BE2C (cell line): ENCODE data around the gene CAMTA1.

Experiments
- DNase-seq: peaks from one replicate; pipeline ENCODE4 v3.0.0-alpha.2; 2020
- H3K27me3 ChIP-seq: fragments of 250-450 bp; sonication (Bioruptor Pico); 2 replicates; pipeline ENCODE4 v1.5.1; 2020; ENCODE audit warnings: mild to moderate bottlenecking
- H3K36me3 ChIP-seq: fragments of 250-450 bp; sonication (Bioruptor Pico); 2 replicates; pipeline ENCODE4 v1.5.1; 2020; ENCODE audit warnings: mild to moderate bottlenecking
- H3K4me1 ChIP-seq: fragments of 250-450 bp; sonication (Bioruptor Pico); 2 replicates; pipeline ENCODE4 v1.5.1; 2020
- H3K4me3 ChIP-seq: 2 replicates; pipeline ENCODE4 v1.5.1; 2011; ENCODE audit warnings: low read depth, low read length
- H3K9me3 ChIP-seq: fragments of 250-450 bp; sonication (Bioruptor Pico); 2 replicates; pipeline ENCODE4 v1.5.1; 2020
- CTCF ChIP-seq: IDR thresholded peaks from 2 replicates; pipeline ENCODE4 v1.5.1; 2012; ENCODE audit warnings: mild to moderate bottlenecking, low read depth, low read length

Gene CAMTA1

DNA sequence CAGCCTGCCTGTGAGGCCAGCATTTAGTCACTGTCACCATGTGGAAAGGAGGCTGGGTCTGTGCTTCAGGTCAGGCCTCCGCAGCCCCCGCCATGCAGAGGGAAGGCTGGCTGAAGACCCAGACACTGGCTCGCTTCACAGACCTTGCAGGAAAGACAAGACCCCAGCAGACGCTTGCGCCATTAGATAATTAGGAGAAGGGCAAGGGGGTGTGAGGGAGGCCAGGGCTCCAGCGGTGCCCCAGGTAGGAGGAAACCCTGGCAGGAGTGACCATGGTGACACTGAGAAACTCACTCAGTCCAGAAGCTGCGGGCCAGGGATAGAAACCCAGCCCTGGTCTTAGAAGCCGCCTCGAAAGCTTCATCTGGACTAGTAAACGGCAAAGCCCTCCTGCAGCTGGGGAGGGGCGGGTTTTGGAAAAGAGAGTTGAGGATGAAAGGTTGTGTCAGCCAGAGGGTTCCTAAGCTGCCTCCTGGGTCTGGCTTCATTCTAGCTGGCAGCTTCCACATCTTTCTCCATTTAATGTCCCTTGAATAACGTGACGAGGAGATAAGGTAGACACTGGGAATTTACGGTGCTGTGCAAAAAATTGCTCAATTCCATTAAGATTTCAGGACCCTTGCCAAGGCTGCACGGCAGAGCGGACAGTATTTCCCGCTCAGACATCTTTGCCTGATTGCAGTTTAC lies 691.8 kb downstream of the CAMTA1 start:
- no peak for TF ChIP-seq CTCF
- Histone ChIP-seq H3K4me1 (peaks cover 24% of the 10 kb centered on the region), H3K36me3 (no peaks in the 10 kb centered on the region), H3K9me3 (no peaks in the 10 kb centered on the region), H3K27me3 (no peaks in the 10 kb centered on the region), H3K4me3 (no peak overlapping the region)
- DNase-seq = peak; percentile 61

DNA sequence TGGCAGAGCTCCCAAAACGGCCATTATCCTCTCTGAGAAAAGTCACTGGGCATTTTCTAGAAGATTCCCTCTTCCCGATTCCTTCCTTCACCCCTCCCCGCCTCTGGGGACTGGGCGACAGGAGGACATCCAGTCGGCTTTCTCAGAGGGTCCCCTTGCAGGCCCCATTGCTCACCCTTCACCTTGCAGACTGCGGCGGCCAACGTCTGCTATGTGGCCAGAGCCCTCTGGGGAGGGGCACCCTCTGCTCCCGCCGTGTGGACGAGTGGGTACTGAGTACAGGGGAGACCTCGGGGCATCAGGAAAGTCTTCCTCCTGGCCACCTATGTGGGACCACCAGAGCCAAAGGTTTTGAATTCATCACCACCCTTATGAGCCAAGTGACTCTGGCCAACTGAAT lies 692.3 kb downstream of the CAMTA1 start:
- H3K27me3 ChIP-seq = no peaks in the 10 kb centered on the region
- DNase-seq = no peak
- no peaks in the 10 kb centered on the region for H3K36me3 ChIP-seq
- no peak overlapping the region for H3K4me3 ChIP-seq
- H3K9me3 ChIP-seq = no peaks in the 10 kb centered on the region
- no peak for TF ChIP-seq CTCF
- H3K4me1 ChIP-seq = peaks cover 23% of the 10 kb centered on the region

- DNase-seq = peak; percentile 77
- peaks cover 23% of the 10 kb centered on the region for H3K4me1 ChIP-seq
- no peaks in the 10 kb centered on the region for H3K27me3 ChIP-seq
- no peaks in the 10 kb centered on the region for H3K9me3 ChIP-seq
- H3K36me3 ChIP-seq = no peaks in the 10 kb centered on the region
- 0 out of 2 replicates have a peak overlapping the region, but pooled peaks have one; percentile 6 for H3K4me3 ChIP-seq
- TF ChIP-seq CTCF = no peak
Measured at GRCh38 chr1:7478142-7478790, 693.0 kb downstream of the CAMTA1 start.

GRCh38 chr1:7478809-7479499 lies 693.7 kb downstream of the CAMTA1 start:
- Histone ChIP-seq H3K4me1 (peaks cover 23% of the 10 kb centered on the region), H3K27me3 (no peaks in the 10 kb centered on the region), H3K9me3 (no peaks in the 10 kb centered on the region), H3K36me3 (no peaks in the 10 kb centered on the region), H3K4me3 (no peak overlapping the region)
- no peak for DNase-seq
- TF ChIP-seq CTCF = no peak

- Histone ChIP-seq H3K9me3 (no peaks in the 10 kb centered on the region), H3K4me3 (no peak overlapping the region), H3K27me3 (no peaks in the 10 kb centered on the region), H3K36me3 (no peaks in the 10 kb centered on the region), H3K4me1 (peaks cover 23% of the 10 kb centered on the region)
- no peak for DNase-seq
- TF ChIP-seq CTCF = no peak
Measured at GRCh38 chr1:7479571-7479970, 694.3 kb downstream of the CAMTA1 start.

- TF ChIP-seq CTCF = no peak
- DNase-seq = no peak
- H3K27me3 ChIP-seq = no peaks in the 10 kb centered on the region
- peaks cover 33% of the 10 kb centered on the region for H3K4me1 ChIP-seq
- no peak overlapping the region for H3K4me3 ChIP-seq
- no peaks in the 10 kb centered on the region for H3K36me3 ChIP-seq
- no peaks in the 10 kb centered on the region for H3K9me3 ChIP-seq
Measured at GRCh38 chr1:7481194-7481593, 695.9 kb downstream of the CAMTA1 start.
